GM12878 (cell line): ENCODE results near the gene BCL2. TPM values are rescaled to one million over a fixed set of nuclear protein-coding genes. Genes with fewer than 3 reads are reported as not detected.

Experiments used
- ATAC-seq: fragments of 200-7000 bp; cut with Tn5 transposase; 3 replicates; pipeline ENCODE4 v1.9.1; 2020; ENCODE audit warnings: mild to moderate bottlenecking, moderate library complexity
- BruUV-seq: library from RNA; stranded (reverse); fragments of 400-500 nt; replicated peaks from 2 replicates; lab custom pipeline; 2021; lab: Mats Ljungman, UMichigan
- CTCF ChIA-PET: fragments of 300-600 bp; sonication (Branson Sonifier 250); formaldehyde crosslinking; extraction: SDS; loops from one replicate; lab custom pipeline; 2021; ENCODE audit warnings: inconsistent platforms; lab: Yijun Ruan, JAX
- POLR2A ChIA-PET: fragments of 350-600 bp; formaldehyde crosslinking; extraction: SDS; loops from one replicate; lab custom pipeline; 2021; ENCODE audit warnings: inconsistent platforms; lab: Charles Lee
- RAD21 ChIA-PET: fragments of 300-600 bp; sonication (Branson Sonifier 250); formaldehyde crosslinking; loops from one replicate; lab custom pipeline; 2023; ENCODE audit warnings: antibody characterized with exemption; ENCODE audit not compliant: unreplicated experiment; lab: Charles Lee
- SMC1A ChIA-PET: fragments of 300-600 bp; sonication (Branson Sonifier 250); formaldehyde crosslinking; loops from one replicate; lab custom pipeline; 2023; ENCODE audit not compliant: unreplicated experiment, uncharacterized antibody; lab: Charles Lee
- DNase-seq: peaks from one replicate; pipeline ENCODE4 v3.0.0-alpha.2; 2011; ENCODE audit warnings: low read depth, low spot score
- FAIRE-seq: peaks from 3 replicates; lab custom pipeline; 2011; peaks lifted over from hg19 to GRCh38; lab: Jason Lieb, UNC
- H2AFZ ChIP-seq: 2 replicates; pipeline ENCODE4 v1.6.0; 2011; ENCODE audit warnings: low read depth, low read length, control low read depth; ENCODE audit not compliant: control insufficient read depth
- H3K27ac ChIP-seq: 2 replicates; pipeline ENCODE4 v1.5.1; 2011; ENCODE audit warnings: control low read depth; ENCODE audit not compliant: control insufficient read depth, insufficient read depth
- H3K27me3 ChIP-seq, 2 experiments: replicated peaks in 1 of 2; 2 replicates each; pipeline versions ENCODE4 v1.6.0 to v1.6.1; 2011; ENCODE audit warnings: low read length in 1 of 2; ENCODE audit not compliant: control insufficient read depth in 2 of 2, insufficient read depth in 2 of 2
- H3K36me3 ChIP-seq, 2 experiments: 2 replicates each; pipeline ENCODE4 v1.5.1; 2011; ENCODE audit warnings: low read length in 1 of 2; ENCODE audit not compliant: control insufficient read depth in 2 of 2, insufficient read depth in 2 of 2
- H3K4me1 ChIP-seq: 2 replicates; pipeline ENCODE4 v1.6.1; 2011; ENCODE audit warnings: mild to moderate bottlenecking, low read length, moderate library complexity, mixed read lengths; ENCODE audit not compliant: control insufficient read depth, insufficient read depth
- H3K4me2 ChIP-seq: 2 replicates; pipeline ENCODE4 v1.6.0; 2011; ENCODE audit warnings: control low read depth; ENCODE audit not compliant: control insufficient read depth, insufficient read depth
- H3K4me3 ChIP-seq: fragments of 200-600 bp; sonication (generic); 2 replicates; pipeline ENCODE4 v1.5.1; 2016
- H3K79me2 ChIP-seq: 2 replicates; pipeline ENCODE4 v1.6.0; 2011; ENCODE audit warnings: low read length; ENCODE audit not compliant: control insufficient read depth, insufficient read depth
- H3K9ac ChIP-seq: 2 replicates; pipeline ENCODE4 v1.8.0; 2011; ENCODE audit warnings: low read length, control low read depth, mixed read lengths; ENCODE audit not compliant: control insufficient read depth, insufficient read depth
- H3K9me3 ChIP-seq: replicated peaks from 3 replicates; pipeline ENCODE4 v1.5.1; 2011; ENCODE audit warnings: mild to moderate bottlenecking, low read length; ENCODE audit not compliant: control insufficient read depth, insufficient read depth
- H4K20me1 ChIP-seq: 2 replicates; pipeline ENCODE4 v1.6.0; 2011; ENCODE audit not compliant: control insufficient read depth, insufficient read depth
- CHD1 ChIP-seq: IDR thresholded peaks from 2 replicates; pipeline ENCODE4 v1.6.1; 2012; ENCODE audit warnings: low read depth, low read length, improper control_type of control experiment
- E2F4 ChIP-seq: IDR thresholded peaks from 2 replicates; pipeline ENCODE4 v1.6.1; 2012; ENCODE audit warnings: low read depth, low read length, improper control_type of control experiment
- E2F8 ChIP-seq: fragments of 450-650 bp; IDR thresholded peaks from 2 replicates; pipeline ENCODE4 v1.6.1; 2018; ENCODE audit warnings: mild to moderate bottlenecking, low read depth, moderate library complexity; ENCODE audit not compliant: partially characterized antibody
- ETV6 ChIP-seq, 2 experiments: fragments of 450-650 bp in 1 of 2; IDR thresholded peaks in 1 of 2; conservative IDR thresholded peaks in 1 of 2; 2 replicates each; pipeline ENCODE4 v1.6.1; 2014; ENCODE audit warnings: antibody characterized with exemption in 1 of 2, borderline replicate concordance in 1 of 2, low read depth in 1 of 2, mild to moderate bottlenecking in 1 of 2, moderate library complexity in 1 of 2
- IKZF1 ChIP-seq: fragments of 450-650 bp; conservative IDR thresholded peaks from 2 replicates; pipeline ENCODE4 v1.6.1; 2017; ENCODE audit warnings: antibody characterized with exemption, mild to moderate bottlenecking
- POLR2AphosphoS2 ChIP-seq: IDR thresholded peaks from 2 replicates; pipeline ENCODE4 v1.6.1; 2011; ENCODE audit warnings: low read depth, mild to moderate bottlenecking, low read length, improper control_type of control experiment, moderate library complexity
- SMC3 ChIP-seq: IDR thresholded peaks from 2 replicates; pipeline ENCODE4 v1.6.1; 2011; ENCODE audit warnings: low read length, improper control_type of control experiment, borderline replicate concordance
- SREBF2 ChIP-seq: IDR thresholded peaks from 2 replicates; pipeline ENCODE4 v1.6.1; 2012; ENCODE audit warnings: mild to moderate bottlenecking, low read length
- WGBS: methylation state at CpG from one replicate; pipeline ENCODE4 v1.1.6; 2016; ENCODE audit warnings: low lambda C conversion rate; ENCODE audit not compliant: insufficient replicate concordance, insufficient coverage; ENCODE audit errors: missing lambda C conversion rate; 5-methylcytosine and 5-hydroxymethylcytosine counted together
- in situ Hi-C: fragments of 300-500 bp; cut with MboI; formaldehyde crosslinking; loops from 9 replicates; pipeline ENCODE4 v1.14.3; 2018; ENCODE audit warnings: mixed read lengths
- intact Hi-C: fragments of 100-400 bp; cut with micrococcal nuclease; formaldehyde crosslinking; loops from one replicate; pipeline ENCODE4 v1.14.2; 2022; ENCODE audit not compliant: unreplicated experiment
- polyA plus RNA-seq, 11 experiments: library from polyadenylated mRNA; depleted of rRNA in 4 of 11; unstranded in 6 of 11; stranded (reverse) in 5 of 11; fragments of >200 nt; fragmentation: Nextera tagmentation in 4 of 11; fragmentation: Illumina TruSeq in 1 of 11; extraction: Ambion mirVana in 4 of 11; extraction: Trizol in 1 of 11; gene quantifications; 1 replicate in 1 of 11; 2 replicates in 10 of 11; pipeline versions ENCODE4 v1.2.1 to v1.2.3, GENCODE V29; 2011 to 2016; ENCODE audit warnings: inconsistent platforms in 2 of 11, missing spikeins in 2 of 11, low read depth in 1 of 11
- total RNA-seq, 4 experiments: library from RNA; depleted of rRNA in 3 of 4; stranded (reverse); fragments of >200 nt in 3 of 4; fragmentation: Illumina TruSeq in 1 of 4; extraction: Trizol in 1 of 4; gene quantifications; 2 replicates each; pipeline versions ENCODE4 v1.2.1 to v1.2.3, GENCODE V29; 2013 to 2021

BCL2 gene
- total and polyA plus RNA-seq, 10 of the 15 experiments (the other 5 are each of a cell fraction or from before 2014, with no cell fraction given): 4.1 to 47.8 (median 19.3) TPM

DNA sequence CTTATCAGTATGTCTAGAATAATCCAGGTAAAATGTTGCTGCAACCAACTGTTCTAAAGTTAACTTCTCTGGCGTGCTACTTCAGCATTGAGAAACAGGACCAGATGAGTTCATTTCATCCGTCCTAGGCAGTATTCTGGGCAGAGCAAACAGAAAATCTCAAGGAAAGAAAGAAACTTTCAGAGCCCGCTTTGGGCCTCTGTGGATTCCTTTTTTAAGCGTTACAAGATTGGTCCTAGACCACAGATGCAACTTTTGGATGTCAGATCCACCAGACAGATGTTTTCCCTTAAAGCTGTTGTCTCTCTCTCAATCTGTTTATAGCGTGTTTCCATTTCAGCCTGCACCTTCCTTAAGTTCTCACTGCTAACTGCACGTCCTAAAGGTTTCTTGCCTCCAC is 75.0 kb downstream of the BCL2 start (continued):
- TF ChIP-seq E2F4 (no peak), POLR2AphosphoS2 (no peak), E2F8 (no peak), CHD1 (no peak), SMC3 (no peak), IKZF1 (no peak), ETV6 (conservative IDR thresholded peaks at IDR 0.05 in 1 of 2, IDR thresholded peaks at IDR 0.05 in 1 of 2; ENCODE audit: borderline replicate concordance in 1 of 2, low read depth in 1 of 2) (no peak)
- TF ChIP-seq, all 136 proteins: peak for 0

- H2AFZ ChIP-seq: no peak overlapping the region
- intact Hi-C loops (no loop called here), in situ Hi-C loops (no loop called here)
- ATAC-seq: no peak
- no peak for DNase-seq
- BruUV-seq: no TSS peak
- H3K4me2 ChIP-seq: no peak overlapping the region
- CTCF ChIA-PET: no interaction called here
- FAIRE-seq: no peak
- SMC1A ChIA-PET: interaction anchor here (0.6 to 2.7 kb wide), 2 partner anchors 28 to 31 kb away, joined by 3 to 9 read pairs; no protein-coding TSS in a partner anchor
- H3K9ac ChIP-seq: no peak overlapping the region
- peaks cover 0 to 27% of the 10 kb centered on the region in 2 experiments for H3K36me3 ChIP-seq
- H3K27ac ChIP-seq: no peak overlapping the region
- peaks cover 7% of the 10 kb centered on the region; the same call in 2 of the 3 replicates for H3K9me3 ChIP-seq
- H3K27me3 ChIP-seq: no peaks in the 10 kb centered on the region
- H3K4me3 ChIP-seq: no peak overlapping the region
- WGBS: over 99% methylated on average over 7 of the region's 7 CpGs
- POLR2A ChIA-PET: interaction anchor here (0.6 kb wide), 1 partner anchor 28 kb away, joined by 3 read pairs; no protein-coding TSS in a partner anchor
- TF ChIP-seq SREBF2: no peak
- H4K20me1 ChIP-seq: 0 out of 2 replicates have a peak, but pooled peaks cover 3% of the 10 kb centered on the region
- H3K4me1 ChIP-seq: no peaks in the 10 kb centered on the region
- peaks cover 26% of the 10 kb centered on the region for H3K79me2 ChIP-seq
- RAD21 ChIA-PET: no interaction called here
Observed at GRCh38 chr18:63241760-63242159, 77.8 kb downstream of the BCL2 start.
